IPS-NIHi7 (cell line): Measurements from ENCODE around the gene KRTAP1-3.
"Not testable (repeated sequence)": the region's sequence is repeated elsewhere in the genome, so short reads cannot be mapped to it uniquely, and the experiment has no call there.

Experiments used
- DNase-seq: peaks from one replicate; pipeline ENCODE4 v3.0.0; 2012; ENCODE audit warnings: mixed read lengths; ENCODE audit errors: extremely low spot score

Gene KRTAP1-3

GRCh38 chr17:41009936-41010335 is 24.7 kb downstream of the KRTAP1-3 start:
- DNase-seq, result no peak

GRCh38 chr17:41009301-41009760 is 25.3 kb downstream of the KRTAP1-3 start:
- DNase-seq, result no peak

GRCh38 chr17:41008811-41009210 is 25.9 kb downstream of the KRTAP1-3 start, which contains the start of gene KRTAP3-1:
Gene KRTAP3-1, minus strand, starts transcription at chr17:41009128. Its CDS starts 54 bp downstream, at chr17:41009074.
- peak; percentile 15 for DNase-seq

GRCh38 chr17:41004397-41004796 is 30.3 kb downstream of the KRTAP1-3 start:
- DNase-seq, result no peak

GRCh38 chr17:41003926-41004325 is 30.7 kb downstream of the KRTAP1-3 start:
- no peak for DNase-seq

GRCh38 chr17:41002814-41003213 is 31.9 kb downstream of the KRTAP1-3 start:
- no peak for DNase-seq

GRCh38 chr17:41001795-41002194 is 32.9 kb downstream of the KRTAP1-3 start:
- DNase-seq, result no peak

GRCh38 chr17:40999563-40999962 is 35.1 kb downstream of the KRTAP1-3 start, which contains the start of gene KRTAP3-2:
Gene KRTAP3-2, minus strand, starts transcription at chr17:40999906. Its CDS starts 53 bp downstream, at chr17:40999853.
- not testable (repeated sequence) for DNase-seq

- no peak for DNase-seq
Measured at GRCh38 chr17:40997361-40997760, 37.3 kb downstream of the KRTAP1-3 start.

- no peak for DNase-seq
Measured at GRCh38 chr17:40996829-40997228, 37.8 kb downstream of the KRTAP1-3 start.

GRCh38 chr17:40995116-40995515 is 39.6 kb downstream of the KRTAP1-3 start:
- no peak for DNase-seq

GRCh38 chr17:40993839-40994238 is 40.8 kb downstream of the KRTAP1-3 start, which contains the start of gene KRTAP3-3:
Gene KRTAP3-3, minus strand, starts transcription at chr17:40994164. Its CDS starts 67 bp downstream, at chr17:40994097.
- no peak for DNase-seq

GRCh38 chr17:40993084-40993483 is 41.6 kb downstream of the KRTAP1-3 start:
- DNase-seq, result no peak

GRCh38 chr17:40992666-40993065 is 42.0 kb downstream of the KRTAP1-3 start:
- no peak for DNase-seq

- no peak for DNase-seq
Measured at GRCh38 chr17:40986920-40987319, 47.8 kb downstream of the KRTAP1-3 start.

- DNase-seq, result no peak
Measured at GRCh38 chr17:40984226-40984625, 50.4 kb downstream of the KRTAP1-3 start, which contains the start of gene KRT40. Gene KRT40, minus strand, starts transcription at chr17:40984326. Its CDS starts 53 bp downstream, at chr17:40984273.
